ENCODE results near the gene RYR1.

The RYR1 gene

DNA sequence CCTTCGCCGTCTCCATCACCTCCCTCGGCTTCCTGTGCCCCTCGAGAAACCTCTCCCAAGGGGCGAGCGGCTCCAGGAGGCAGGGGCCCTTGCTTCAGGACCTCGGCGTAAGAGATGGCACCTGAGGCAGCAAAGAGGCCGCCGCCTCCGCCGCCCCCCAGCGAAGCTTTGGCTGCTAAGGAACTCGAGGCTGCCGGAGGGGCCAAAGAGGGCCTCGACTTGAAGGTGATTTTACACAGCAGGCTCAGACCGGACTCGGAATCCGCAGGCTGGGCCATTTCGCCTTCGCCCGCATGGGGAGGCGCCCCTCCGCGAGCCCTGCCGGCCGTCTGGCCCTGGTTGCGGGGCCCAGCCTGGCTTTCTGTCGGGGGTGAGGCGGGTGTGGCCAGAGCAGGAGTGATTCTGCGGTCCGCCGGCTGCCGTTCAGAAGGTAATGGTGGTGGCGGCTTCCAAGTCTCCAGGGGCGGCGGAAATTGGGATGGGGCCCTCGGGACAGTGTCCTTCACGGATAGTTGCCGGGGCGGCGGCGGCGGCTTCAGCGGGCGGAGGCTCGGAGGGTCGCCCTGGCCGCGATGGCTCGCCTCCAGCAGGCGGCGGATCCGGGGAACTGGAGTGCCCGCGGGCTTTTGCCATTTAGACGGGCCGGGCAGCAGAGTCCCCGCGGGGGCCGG lies 47.1 kb upstream of the RYR1 start:
- H3K27me3 ChIP-seq: peaks cover 68% of the 10 kb centered on the region
- H3K4me1 ChIP-seq (ENCODE audit: control insufficient read depth in 1 of 2, insufficient read depth in 1 of 2, low read depth in 1 of 2, low read length in 1 of 2): peaks cover 24 to 26% of the 10 kb centered on the region in 2 experiments
- no peaks in the 10 kb centered on the region for H3K9me3 ChIP-seq
- peaks cover 41% of the 10 kb centered on the region for H3K36me3 ChIP-seq
- TF ChIP-seq, protein P1, sequence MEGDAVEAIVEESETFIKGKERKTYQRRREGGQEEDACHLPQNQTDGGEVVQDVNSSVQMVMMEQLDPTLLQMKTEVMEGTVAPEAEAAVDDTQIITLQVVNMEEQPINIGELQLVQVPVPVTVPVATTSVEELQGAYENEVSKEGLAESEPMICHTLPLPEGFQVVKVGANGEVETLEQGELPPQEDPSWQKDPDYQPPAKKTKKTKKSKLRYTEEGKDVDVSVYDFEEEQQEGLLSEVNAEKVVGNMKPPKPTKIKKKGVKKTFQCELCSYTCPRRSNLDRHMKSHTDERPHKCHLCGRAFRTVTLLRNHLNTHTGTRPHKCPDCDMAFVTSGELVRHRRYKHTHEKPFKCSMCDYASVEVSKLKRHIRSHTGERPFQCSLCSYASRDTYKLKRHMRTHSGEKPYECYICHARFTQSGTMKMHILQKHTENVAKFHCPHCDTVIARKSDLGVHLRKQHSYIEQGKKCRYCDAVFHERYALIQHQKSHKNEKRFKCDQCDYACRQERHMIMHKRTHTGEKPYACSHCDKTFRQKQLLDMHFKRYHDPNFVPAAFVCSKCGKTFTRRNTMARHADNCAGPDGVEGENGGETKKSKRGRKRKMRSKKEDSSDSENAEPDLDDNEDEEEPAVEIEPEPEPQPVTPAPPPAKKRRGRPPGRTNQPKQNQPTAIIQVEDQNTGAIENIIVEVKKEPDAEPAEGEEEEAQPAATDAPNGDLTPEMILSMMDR (IDR thresholded peaks at IDR 0.05): no peak
- H3K4me3 ChIP-seq (ENCODE audit: low read depth in 1 of 2, low read length in 1 of 2): peak overlapping the region; percentile 52 to 66
- no peak overlapping the region for H3K27ac ChIP-seq

DNA sequence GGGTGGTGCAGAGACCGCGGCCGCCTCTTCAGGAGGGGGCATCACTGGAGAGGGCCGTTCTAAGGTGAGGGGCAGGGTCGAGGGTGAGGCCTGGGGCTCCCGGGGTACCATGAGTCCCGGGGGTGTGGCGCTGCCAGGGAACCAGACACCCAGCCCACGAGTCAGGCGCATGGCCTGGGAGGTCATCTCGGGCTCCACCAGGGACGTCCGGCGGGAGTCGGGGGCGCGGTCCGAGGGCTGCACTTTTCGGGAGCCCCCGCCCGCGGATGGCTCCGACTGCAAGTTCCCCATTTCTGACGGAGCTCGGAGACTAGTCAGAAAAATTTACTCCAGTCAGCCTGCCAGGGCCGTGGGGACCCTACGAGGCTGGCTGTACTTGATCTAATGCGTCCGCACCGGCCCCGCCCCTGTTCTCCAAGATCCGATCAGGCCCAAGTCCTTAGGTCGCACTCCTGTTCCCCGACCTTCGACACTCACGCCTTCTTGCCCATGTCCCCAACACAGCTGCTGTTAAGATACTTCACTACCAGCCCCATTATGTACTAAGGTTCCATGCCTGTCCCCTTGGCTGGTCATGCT lies 46.4 kb upstream of the RYR1 start:
- H3K27ac ChIP-seq: peak overlapping the region; percentile 59

GRCh38 chr19:38387550-38388348 lies 45.7 kb upstream of the RYR1 start, which contains the start of gene GGN:
Gene GGN, minus strand, starts transcription at chr19:38388034. Its CDS starts 773 bp downstream, at chr19:38387261.
- TF ChIP-seq, protein P1 (IDR thresholded peaks at IDR 0.05): no peak
- Histone ChIP-seq H3K4me3 (ENCODE audit: low read depth in 1 of 2, low read length in 1 of 2) (peak within 1 kb of the TSS; percentile 52 to 66), H3K36me3 (peaks cover 28% of the 10 kb centered on the region), H3K27ac (peak within 1 kb of the TSS; percentile 59), H3K4me1 (ENCODE audit: control insufficient read depth in 1 of 2, insufficient read depth in 1 of 2, low read depth in 1 of 2, low read length in 1 of 2) (peaks cover 24 to 26% of the 10 kb centered on the region in 2 experiments), H3K9me3 (no peaks in the 10 kb centered on the region), H3K27me3 (peaks cover 81% of the 10 kb centered on the region)

More for the DNA sequence above, 46.4 kb upstream of the RYR1 start:
- Histone ChIP-seq H3K27me3 (peaks cover 74% of the 10 kb centered on the region), H3K4me1 (ENCODE audit: control insufficient read depth in 1 of 2, insufficient read depth in 1 of 2, low read depth in 1 of 2, low read length in 1 of 2) (peaks cover 24 to 26% of the 10 kb centered on the region in 2 experiments), H3K36me3 (peaks cover 35% of the 10 kb centered on the region), H3K4me3 (ENCODE audit: low read depth in 1 of 2, low read length in 1 of 2) (peak overlapping the region; percentile 52 to 66), H3K9me3 (no peaks in the 10 kb centered on the region)
- TF ChIP-seq, protein P1 (IDR thresholded peaks at IDR 0.05): no peak

DNA sequence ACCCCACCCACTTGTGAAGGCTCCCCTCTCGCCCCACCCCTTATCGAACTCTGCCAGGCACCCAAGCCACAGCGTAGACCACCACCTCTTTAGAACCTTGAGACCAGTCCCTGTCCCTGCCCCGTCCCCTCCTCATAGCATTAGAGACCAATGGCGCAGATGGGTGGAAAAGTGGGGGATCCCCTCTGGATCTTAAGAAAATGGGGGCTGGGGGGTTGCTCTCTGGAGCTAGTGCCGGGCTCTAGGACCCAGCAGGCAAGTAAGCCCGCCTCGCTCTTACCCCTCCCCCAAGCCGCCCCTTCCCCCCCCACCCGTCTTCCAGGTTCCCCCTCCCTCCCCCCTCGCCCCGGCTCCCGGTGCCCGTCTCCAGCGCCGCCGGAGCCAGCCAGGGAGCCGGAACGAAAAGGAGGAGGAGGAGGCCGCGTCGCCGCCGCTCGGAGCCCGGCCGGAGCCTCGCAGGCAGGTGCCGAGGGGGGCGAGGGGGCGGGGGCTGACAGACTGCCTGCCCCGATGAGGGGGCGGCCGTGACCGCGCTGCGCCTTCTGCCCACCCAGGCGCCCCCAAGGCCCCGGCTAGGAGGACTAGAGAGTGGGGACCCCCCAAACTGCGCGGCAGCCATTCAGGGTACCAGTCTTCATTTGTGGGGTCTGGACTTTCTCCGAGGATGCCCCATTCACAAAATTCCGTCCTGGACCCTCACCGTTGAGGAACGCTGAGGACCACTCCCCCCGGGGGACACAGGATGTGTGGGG lies 45.0 kb upstream of the RYR1 start, which contains the start of gene SPRED3:
Gene SPRED3, plus strand, starts transcription at position 349 of the 752 bp plus-strand sequence. CDS start 1,606 bp downstream, outside the sequence.
- H3K27me3 ChIP-seq: peaks cover 89% of the 10 kb centered on the region
- H3K4me3 ChIP-seq (ENCODE audit: low read depth in 1 of 2, low read length in 1 of 2): peak within 1 kb of the TSS; percentile 52 to 66
- TF ChIP-seq, protein P1 (IDR thresholded peaks at IDR 0.05): no peak
- H3K4me1 ChIP-seq (ENCODE audit: control insufficient read depth in 1 of 2, insufficient read depth in 1 of 2, low read depth in 1 of 2, low read length in 1 of 2): peaks cover 24 to 26% of the 10 kb centered on the region in 2 experiments
- peaks cover 20% of the 10 kb centered on the region for H3K36me3 ChIP-seq
- H3K9me3 ChIP-seq: no peaks in the 10 kb centered on the region
- peak within 1 kb of the TSS; percentile 59 for H3K27ac ChIP-seq

All from neutrophil (primary cell).